ENCODE measurements around the gene RER1.

DNA sequence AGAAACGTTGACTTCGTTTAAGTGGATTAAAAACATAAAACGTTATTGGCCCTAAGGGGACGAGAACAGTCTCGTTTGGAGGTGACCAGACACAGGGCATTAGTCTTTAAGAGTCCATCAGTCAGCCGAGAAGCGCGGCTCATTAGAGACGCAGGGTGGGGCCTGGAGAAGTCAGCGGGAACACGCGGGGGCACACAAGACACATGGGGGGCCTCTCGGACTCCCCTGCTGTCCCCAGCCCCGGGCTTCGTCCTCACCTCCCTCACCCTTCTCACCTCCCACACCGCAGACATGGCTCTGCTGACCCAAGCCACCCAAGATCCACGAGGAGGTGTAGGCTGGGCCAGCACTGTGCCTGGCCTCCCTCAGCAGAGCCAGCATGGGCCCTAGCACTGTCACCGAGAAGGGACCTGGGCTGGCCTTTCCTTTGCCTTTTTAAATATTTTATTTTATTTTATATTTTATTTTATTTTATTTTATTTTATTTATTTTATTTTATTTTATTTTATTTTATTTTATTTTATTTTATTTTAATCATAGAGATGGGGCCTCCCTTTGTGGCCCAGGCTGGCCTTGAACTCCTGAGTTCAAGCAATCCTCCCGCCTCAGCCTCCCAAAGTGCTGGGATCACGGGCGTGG, 49.1 kb upstream of the RER1 start:
- TF ChIP-seq POLR2A (IDR thresholded peaks at IDR 0.05) (no peak), POLR2AphosphoS5 (IDR thresholded peaks at IDR 0.05) (no peak)
- TF ChIP-seq, protein P1, sequence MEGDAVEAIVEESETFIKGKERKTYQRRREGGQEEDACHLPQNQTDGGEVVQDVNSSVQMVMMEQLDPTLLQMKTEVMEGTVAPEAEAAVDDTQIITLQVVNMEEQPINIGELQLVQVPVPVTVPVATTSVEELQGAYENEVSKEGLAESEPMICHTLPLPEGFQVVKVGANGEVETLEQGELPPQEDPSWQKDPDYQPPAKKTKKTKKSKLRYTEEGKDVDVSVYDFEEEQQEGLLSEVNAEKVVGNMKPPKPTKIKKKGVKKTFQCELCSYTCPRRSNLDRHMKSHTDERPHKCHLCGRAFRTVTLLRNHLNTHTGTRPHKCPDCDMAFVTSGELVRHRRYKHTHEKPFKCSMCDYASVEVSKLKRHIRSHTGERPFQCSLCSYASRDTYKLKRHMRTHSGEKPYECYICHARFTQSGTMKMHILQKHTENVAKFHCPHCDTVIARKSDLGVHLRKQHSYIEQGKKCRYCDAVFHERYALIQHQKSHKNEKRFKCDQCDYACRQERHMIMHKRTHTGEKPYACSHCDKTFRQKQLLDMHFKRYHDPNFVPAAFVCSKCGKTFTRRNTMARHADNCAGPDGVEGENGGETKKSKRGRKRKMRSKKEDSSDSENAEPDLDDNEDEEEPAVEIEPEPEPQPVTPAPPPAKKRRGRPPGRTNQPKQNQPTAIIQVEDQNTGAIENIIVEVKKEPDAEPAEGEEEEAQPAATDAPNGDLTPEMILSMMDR (IDR thresholded peaks at IDR 0.05), result no peak

Measured in breast epithelium (tissue), 3 donors.